Activated T-cell treated with anti-CD3 and anti-CD28 coated beads for 24 hours (primary cell): ENCODE measurements around the gene CFAP57.
"Not testable (repeated sequence)": the region's sequence is repeated elsewhere in the genome, so short reads cannot be mapped to it uniquely, and the experiment has no call there.

Source experiments
- DNase-seq: peaks from one replicate; pipeline ENCODE4 v3.0.0-alpha.2; 2020; ENCODE audit warnings: low read depth

CFAP57 gene

DNA sequence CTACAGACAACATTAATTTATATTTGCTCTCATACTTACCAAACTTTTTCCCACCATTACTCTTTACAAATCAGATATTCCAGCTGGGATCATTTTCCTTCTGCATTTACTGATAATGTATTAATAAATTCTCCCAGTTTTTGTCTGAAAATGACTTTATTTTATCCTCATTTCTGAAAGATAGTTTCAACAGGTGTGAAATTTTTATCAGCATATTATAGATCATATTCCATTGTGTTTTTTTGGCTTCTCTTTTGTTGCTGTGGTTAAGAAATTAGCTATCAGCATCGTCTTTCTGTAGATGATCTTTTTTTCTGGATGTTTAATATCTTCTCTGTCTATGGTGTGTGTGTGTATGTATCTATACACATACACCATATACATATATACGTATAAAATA lies 2.7 kb downstream of the CFAP57 start:
- DNase-seq, result no peak

DNA sequence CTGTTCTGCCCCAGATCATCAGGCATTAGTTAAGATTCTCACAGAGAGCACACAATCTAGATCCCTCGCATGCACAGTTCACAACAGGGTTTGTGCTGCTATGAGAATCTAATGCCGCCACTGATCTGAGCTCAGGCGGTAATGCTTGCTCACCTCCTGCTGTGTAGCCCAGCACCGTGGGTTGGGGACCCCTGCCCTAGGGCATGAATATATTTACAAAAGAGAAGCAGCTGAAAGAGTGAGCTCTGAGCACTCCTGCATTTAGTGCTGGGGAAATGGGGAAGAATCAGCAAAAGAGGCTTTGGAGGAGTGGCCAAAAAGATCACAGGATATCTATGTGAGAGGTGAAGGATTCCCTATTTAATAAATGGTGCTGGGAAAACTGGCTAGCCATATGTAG lies 5.6 kb downstream of the CFAP57 start:
- no peak for DNase-seq

DNA sequence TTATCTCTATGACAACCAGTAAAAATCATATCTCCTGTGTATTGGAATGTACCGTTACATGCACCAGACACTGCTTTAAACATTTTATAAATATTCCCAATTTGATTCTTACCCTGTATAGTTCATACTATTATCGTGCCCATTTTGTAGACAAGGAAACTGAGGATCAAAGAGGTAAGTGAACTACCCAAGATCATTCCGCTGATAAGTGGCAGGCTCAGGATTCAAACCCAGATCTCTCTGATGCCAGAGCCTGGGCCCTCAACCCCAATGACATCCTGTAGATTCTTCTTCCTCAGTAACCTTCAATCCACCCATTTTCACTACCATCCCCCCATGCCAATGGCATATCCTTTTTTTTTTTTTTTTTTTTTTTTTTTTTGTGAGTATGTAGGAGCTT lies 12.3 kb downstream of the CFAP57 start:
- no peak for DNase-seq

DNA sequence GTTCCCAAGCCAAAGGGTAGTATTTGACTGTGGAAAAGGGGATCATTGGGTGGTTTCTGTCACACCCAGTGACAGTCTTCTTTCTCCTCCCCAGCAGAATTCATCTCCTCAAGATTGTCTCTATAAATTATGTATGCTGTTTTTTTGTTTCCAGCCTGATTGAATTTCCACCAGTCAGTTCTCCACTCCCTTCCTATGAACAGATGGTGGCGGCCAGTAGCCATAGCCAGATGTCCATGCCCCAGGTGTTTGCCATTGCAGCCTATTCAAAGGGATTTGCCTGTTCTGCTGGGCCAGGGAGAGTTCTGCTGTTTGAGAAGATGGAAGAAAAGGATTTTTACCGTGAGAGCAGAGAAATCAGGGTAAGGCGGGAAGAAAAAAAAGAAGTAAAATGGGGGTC lies 12.9 kb downstream of the CFAP57 start:
- no peak for DNase-seq

DNA sequence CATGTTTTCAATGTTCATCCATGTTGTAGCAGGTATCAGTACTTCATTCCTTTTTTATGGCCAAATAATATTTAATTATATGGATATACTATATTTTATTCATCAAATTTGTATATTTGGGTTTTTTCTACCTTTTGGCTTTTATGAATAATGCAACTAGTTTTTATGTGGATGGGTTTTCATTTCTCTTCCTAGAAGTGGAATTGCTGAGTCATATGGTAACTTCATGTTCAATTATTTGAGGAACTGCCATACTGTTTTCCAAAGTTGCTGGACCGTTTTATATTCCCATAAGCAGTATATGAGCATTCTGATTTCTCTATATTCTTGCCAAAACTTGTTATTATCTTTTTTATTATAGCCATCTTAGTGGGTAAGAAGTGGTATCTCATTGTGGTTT lies 16.0 kb downstream of the CFAP57 start:
- DNase-seq, result no peak

DNA sequence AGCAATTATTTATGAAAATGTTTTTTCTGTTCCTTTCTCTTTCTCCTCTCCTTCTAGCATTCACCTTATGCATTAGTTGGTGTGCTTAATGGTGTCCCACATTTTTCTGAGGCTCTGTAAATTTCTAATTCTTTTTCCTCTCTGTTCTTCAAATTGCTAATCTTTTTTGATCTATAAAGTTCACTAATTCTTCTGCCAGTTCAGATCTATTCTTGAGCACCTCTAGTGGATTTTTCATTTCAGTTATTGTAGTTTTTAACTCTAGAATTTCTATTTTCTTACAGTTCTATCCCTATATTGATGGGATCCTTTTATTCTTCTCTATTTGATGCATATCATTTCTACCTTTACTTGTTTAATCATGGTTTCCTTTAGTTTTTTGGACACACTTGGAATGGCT lies 22.4 kb downstream of the CFAP57 start:
- no peak for DNase-seq

DNA sequence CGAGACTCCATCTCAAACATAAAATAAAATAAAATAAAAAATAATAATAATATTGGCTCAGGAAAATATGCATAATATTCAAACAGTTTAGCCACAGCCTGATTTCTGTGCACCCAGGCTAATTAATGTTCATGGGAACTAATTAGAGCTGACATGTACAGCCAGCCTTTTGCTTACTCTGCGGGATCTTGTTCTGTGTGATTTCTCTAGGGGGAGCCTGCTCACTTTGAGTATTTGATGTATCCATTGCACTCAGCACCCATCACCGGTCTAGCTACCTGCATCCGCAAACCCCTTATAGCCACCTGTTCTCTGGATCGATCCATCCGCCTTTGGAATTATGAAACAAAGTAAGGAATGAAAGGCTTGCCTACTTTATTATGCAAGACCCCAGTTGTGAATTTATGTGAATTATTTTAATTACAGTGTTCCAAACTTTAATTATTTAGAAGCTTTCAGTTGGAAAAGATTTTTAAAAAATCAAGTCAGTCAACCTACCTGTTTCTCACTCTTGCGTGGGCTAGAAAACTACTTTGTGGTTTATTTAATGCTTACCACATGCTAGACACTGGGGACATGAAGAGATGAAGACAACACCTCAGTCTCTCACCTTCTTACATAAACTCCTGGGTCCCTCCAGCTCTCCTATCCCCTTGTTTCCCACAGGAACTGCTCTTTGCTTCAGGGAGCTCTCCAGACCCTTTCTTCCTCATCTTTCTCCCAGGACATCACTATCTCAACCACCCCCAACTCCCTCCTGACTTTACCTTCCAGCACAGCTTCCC lies 25.4 kb downstream of the CFAP57 start:
- DNase-seq, result no peak

DNA sequence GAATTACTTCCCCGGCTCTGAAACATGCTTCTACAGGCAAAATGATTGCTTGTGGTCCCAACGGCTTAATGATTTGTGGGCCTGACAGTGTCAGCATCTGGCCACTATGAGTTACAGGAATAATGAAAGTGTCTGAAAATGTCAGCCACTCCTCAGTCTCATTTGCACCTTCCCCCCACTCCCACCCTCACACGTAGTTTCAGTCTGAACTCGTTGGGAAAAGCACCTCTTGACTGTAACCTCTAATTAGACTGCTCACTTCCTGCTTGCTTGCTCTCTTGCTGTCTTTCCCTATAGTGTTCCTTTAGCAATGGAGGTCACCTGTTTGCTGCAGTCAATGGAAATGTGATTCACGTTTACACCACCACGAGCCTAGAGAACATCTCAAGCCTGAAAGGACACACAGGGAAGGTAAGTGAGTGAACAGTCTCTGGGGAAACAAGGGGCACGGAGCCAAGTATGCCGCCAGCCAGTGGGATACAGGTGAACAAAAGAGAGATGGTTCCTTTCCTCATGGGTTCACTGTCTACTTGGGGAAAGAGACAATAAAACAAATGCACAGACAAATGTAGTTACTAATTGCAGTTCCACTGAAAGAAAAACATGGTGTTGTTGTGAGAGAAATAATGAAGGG lies 27.1 kb downstream of the CFAP57 start:
- no peak for DNase-seq

DNA sequence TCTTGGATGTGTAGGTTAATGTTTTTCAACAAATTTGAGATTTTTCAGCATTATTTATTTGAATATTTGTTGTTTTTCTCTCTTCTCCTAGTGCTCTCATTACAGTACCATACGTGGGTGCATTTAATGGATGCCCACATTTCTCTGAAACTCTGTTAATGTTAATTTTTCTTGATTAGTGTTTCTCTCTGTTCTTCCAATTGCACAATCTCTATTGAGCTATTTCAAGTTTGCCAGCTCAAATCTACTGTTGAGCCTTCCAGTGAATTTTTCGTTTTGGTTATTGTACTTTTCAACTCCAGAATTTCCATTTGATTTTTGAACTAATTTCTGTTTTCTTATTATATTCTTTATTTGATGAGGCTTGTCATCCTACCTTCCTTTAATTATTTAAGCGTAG lies 31.7 kb downstream of the CFAP57 start:
- DNase-seq, result no peak

DNA sequence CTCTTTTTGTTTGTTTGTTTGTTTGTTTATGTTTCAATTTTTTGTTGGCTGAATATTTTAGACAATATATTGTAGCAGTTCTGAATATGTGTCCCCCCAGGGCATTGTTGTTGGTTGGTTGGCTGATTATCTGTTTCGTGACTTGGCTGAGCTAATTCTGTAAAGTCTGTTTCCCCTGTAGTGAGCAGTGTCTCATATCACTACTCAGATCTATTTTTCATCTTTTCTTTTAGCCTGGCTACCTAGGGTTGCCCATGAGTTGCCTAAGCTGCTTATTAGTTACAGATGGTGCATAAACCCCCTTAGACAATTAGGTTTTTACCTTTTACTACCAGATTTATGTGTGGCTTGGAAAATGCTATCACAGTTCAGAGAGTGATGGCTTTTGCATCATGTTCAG lies 32.3 kb downstream of the CFAP57 start:
- no peak for DNase-seq

DNA sequence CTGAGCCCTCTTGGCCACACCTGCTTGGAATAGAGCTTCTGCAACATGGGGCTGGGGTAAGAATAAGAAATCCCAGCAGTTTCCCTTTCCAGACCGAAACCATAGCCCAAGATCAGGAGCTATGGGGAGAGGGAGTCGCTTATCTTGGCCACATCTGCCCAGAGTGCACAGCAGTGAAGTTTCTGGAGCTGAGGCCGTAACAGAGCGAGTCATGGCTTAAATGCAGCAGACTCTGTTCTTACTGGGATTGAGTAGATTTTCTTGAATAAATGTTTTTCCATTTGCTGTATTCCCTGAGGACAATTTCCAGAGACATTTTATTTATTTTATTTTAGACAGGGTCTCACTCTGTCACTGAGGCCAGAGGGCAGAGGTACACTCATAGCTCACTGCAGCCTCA lies 33.5 kb downstream of the CFAP57 start:
- DNase-seq, result no peak

DNA sequence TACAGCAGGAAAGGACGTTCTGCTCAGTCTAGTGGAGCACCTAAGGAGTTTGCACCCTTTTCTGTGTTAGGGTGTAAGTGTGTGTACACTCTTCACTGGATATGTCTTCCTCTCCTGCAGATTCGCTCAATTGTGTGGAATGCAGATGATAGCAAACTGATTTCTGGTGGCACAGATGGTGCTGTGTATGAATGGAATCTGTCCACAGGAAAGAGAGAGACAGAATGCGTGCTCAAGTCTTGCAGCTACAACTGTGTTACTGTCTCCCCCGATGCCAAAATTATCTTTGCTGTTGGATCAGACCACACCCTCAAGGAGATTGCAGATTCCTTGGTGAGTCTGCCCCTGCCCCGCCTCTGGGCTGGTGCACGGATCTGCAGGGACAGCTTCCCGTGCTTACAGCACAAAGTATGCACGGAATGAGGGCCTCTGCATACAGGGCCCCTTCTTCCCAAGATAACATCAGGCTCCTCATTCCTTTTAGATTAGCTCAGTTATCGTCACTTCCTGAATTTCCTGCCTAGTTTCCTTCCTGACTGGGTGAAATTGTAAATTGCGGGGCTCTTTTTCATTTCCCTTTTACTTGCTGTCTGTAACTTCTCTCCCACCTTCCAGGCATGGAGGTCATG lies 34.6 kb downstream of the CFAP57 start:
- DNase-seq, result no peak

DNA sequence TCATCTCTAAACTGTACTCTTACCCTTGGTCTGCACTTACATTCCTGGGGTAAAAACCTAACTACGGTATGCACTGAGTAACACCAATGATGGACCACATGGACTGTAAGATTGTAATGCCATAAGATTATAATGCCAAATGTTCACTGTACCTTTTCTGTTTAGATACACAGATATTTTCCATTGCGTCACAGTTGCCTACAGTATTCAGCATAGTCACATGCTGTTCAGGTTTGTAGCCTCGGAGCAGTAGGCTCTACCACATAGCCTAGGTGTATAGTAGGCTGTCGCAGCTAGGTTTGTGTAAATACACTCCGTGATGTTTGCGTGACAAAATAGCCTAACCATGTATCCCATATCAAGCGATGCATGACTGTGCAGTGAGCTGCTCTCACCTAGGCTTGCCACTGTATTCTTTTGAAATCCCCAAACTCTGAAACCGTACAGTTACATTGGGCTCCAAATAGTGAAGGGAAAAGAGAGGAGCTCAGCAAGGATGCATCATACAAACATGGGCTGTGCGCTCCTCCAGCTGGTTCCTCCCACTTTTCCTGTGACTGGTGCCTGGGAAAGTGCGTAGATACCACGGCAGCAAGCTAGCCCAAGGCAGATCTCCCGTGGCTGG lies 35.2 kb downstream of the CFAP57 start:
- no peak for DNase-seq

DNA sequence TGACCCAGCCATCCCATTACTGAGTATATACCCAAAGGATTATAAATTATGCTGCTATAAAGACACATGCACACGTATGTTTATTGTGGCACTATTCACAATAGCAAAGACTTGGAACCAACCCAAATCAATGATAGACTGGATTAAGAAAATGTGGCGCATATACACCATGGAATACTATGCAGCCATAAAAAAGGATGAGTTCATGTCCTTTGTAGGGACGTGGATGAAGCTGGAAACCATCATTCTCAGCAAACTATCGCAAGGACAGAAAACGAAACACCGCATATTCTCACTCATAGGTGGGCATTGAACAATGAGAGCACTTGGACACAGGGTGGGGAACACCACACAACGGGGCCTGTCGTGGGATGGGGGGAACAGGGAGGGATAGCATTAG lies 36.1 kb downstream of the CFAP57 start:
- DNase-seq, result not testable (repeated sequence)

DNA sequence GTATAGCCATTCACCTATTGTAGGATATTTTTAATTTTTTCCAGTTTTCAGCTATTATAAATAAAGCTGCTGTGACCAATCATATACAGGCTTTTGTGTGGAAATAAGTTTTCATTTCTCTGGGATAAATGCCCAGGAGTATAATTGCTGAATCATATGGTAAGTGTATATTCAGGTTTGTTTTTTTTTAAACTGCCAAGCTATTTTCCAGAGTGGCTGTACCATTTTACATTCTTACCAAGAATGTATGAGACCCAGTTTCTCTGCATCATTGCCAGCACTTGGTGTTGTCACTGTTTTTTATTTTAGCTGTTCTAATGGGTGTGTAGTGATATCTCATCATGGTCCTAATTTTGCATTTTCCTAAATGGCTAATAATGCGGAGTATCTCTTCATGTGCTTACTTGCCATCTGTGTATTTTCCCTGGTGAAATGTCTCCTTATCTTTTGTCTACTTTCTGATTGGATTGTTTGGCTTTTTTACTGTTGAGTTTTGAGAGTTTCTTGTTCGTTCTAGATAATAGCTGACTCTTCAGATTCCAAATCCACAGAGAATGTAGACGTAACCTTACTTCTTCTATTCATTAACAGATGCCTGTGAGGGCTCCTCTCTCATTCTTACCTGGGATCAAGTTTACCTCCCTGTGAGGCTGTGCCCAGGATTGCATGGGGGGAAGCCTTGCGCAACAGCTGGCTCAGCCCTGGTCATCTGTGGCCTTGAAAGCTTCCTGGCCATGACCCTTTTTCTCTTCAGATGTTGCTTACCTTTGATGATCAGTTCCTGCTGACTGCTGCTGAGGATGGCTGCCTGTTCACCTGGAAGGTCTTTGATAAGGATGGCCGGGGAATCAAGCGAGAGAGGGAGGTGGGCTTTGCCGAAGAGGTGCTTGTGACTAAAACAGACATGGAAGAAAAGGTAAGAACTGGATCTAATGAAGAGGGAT lies 42.6 kb downstream of the CFAP57 start:
- no peak for DNase-seq

DNA sequence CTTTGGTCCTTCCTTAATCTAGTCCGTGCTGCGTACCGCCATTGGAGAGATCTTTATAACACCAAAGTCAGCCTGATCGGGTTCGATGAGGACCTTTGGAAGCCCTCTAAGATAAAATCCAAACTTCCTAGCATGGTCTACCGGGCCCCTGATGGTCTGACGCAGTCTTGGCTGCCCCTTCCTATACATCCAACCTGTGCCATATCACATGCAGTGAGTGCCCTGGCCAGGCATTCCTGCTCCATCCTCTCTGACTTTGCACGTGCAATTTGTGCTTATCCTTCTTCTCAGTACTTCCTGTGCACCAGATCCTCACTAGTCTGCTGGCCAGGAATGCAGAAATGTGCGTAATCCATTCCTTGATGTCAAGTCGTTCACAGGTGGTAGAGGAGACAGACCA lies 45.6 kb downstream of the CFAP57 start:
- DNase-seq, result no peak

DNA sequence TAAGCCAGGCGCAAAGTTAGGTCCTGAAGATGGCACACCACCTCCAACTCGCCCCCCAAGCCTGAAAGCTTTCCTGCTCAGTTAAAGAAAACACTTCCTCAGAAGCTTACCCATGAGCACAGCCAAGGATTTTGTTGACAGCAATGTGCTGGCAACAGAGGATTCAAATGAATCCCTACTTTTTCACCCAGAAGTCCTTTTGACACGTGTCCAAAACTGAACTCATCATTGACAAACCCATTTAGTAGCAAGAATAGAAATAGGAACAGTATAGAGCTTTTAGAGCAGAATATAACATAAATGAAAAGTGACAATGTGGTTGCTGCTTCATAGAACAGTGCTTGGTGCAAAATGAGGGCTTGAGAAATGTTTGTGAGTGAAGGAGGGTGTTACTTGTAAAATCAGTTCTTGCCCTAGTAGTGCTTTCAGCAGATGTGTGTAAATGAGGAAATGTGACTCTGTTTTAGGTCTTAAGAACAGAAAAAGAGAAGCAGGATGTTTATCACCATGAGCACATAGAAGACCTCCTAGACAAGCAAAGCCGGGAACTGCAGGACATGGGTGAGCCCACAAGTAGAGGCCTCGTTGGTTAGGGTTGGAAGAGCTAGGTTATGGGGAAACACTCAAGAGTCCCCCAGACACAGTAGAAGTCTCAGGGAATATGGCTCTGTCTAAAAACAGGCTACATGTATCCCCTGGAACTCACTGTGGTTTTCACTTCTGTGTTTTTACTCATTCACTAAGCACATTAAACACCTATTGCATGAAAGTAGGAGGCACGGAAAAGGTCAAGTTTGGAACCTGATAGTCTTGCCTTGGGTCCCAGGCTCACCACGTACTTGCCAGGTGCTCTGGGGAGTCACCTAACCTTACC lies 49.0 kb downstream of the CFAP57 start:
- DNase-seq, result no peak

DNA sequence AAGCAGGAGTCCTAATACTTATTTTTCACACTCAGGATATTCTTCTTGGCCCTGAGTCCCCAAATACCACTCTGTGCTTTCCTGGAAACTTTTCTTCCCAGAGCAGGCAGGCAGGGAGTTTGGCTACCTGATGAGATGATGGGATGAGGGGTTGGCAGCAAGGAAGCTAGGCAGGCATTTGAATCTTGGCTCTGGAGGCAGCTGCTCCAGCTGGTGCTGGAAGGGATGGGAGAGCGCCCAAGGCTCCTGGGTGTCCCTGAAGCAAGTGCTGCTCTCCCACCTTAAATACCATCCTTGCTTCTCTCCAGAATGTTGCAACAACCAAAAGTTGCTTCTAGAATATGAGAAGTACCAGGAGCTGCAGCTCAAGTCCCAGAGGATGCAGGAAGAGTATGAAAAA lies 49.7 kb downstream of the CFAP57 start:
- DNase-seq, result no peak

DNA sequence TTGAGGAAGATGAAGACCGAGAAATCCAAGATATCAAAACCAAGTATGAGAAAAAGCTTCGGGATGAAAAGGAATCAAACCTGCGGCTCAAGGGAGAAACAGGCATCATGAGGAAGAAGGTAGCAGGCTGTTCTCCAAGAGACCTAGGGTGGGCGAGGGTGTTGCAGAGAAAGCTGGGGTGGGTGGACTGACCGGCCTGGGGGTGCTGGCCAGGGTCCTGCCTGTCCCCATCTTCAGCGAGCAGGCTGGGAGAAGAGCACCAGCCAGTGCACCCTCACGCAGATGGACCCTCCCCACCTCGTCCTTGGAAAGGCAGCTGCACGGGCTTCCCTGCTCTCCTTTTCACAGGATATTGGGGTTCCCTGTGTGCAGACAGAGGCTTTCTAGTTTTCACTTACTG lies 50.7 kb downstream of the CFAP57 start:
- no peak for DNase-seq

DNA sequence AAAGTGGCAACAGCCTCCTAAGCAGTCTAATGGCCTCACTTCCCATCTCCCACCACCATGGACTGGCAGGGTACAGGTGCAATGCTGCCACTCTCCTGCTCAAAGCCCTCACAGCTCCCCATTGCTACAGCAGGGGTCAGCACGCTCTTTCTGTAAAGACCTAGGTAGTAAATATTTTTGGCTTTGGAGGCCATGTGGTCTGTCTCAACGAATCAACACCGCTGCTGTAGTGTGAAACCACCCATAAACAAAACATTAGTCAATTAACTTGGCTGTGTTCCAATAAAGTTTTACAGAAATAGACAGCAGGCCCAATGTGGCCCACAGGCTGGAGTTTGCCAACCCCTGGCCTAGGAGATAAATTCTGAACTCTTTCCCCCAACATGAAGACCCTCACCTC lies 53.0 kb downstream of the CFAP57 start:
- no peak for DNase-seq
